Omental fat pad (tissue), 4 donors: ENCODE results near the gene PPP1R9A. TPM values are rescaled to one million over a fixed set of nuclear protein-coding genes. Genes with fewer than 3 reads are reported as not detected.
"Not testable (repeated sequence)": the region's sequence is repeated elsewhere in the genome, so short reads cannot be mapped to it uniquely, and the experiment has no call there.

Source experiments
- ATAC-seq: fragments of 150-250 bp; one replicate; pipeline ENCODE4 v1.9.1; 2016; ENCODE audit warnings: mild to moderate bottlenecking, moderate library complexity; ENCODE audit not compliant: low FRiP score
- DNase-seq: peaks from one replicate; pipeline ENCODE4 v3.0.0-alpha.2; 2019; ENCODE audit warnings: low spot score
- total RNA-seq, 4 donors: library from RNA; depleted of rRNA; stranded (reverse); fragments of >200 nt; gene quantifications; one replicate each; pipeline ENCODE4 v1.1.0, GENCODE V29; 2016
- TF ChIP-seq, protein P1 (sequence below), 3 donors: fragments of 450-650 bp; IDR thresholded peaks; one replicate each; pipeline ENCODE4 v1.5.1; 2016 to 2017; ENCODE audit warnings: antibody characterized with exemption in 3 of 3, mild to moderate bottlenecking in 3 of 3, moderate library complexity in 2 of 3

PPP1R9A gene
- total RNA-seq, 4 donors from 2014 or later: 5.5 to 16.5 (median 9.6) TPM

DNA sequence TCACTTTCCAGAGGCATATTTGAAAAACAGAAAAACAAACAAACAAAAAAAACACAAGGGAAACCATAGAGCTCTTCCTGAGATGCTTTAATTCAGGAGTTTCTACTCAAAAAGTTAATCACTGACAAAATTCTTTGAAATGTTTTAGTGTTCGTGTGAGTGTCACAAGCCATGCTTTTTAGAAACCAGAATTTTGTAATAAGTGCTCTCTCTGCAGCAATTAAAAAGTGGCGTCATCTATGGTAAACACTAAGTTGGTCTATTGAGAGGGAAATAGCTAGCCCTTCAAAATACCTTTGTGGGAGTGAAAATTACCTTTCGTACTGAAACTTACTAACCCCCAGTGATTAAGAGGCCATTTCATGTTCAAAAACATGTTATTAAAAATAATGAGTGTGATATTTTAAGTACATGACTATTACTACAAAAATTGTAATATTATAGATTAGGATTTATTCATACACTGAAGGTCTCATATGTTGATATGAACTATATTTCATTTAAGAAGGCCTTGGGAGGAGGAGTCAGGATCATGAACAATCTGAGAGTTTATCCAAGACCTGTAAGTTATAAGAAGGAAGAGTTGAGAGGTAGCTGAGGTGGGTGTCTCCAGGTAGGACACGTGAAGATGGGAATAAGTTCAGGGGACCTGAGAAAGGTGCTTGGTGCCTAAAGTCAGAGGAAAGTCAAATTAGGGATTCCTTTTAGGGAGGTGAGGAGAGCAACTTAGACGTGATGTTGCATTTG lies 94.6 kb downstream of the PPP1R9A start:
- DNase-seq: no peak
- TF ChIP-seq, protein P1, sequence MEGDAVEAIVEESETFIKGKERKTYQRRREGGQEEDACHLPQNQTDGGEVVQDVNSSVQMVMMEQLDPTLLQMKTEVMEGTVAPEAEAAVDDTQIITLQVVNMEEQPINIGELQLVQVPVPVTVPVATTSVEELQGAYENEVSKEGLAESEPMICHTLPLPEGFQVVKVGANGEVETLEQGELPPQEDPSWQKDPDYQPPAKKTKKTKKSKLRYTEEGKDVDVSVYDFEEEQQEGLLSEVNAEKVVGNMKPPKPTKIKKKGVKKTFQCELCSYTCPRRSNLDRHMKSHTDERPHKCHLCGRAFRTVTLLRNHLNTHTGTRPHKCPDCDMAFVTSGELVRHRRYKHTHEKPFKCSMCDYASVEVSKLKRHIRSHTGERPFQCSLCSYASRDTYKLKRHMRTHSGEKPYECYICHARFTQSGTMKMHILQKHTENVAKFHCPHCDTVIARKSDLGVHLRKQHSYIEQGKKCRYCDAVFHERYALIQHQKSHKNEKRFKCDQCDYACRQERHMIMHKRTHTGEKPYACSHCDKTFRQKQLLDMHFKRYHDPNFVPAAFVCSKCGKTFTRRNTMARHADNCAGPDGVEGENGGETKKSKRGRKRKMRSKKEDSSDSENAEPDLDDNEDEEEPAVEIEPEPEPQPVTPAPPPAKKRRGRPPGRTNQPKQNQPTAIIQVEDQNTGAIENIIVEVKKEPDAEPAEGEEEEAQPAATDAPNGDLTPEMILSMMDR (IDR thresholded peaks at IDR 0.05): no peak
- no peak for ATAC-seq

DNA sequence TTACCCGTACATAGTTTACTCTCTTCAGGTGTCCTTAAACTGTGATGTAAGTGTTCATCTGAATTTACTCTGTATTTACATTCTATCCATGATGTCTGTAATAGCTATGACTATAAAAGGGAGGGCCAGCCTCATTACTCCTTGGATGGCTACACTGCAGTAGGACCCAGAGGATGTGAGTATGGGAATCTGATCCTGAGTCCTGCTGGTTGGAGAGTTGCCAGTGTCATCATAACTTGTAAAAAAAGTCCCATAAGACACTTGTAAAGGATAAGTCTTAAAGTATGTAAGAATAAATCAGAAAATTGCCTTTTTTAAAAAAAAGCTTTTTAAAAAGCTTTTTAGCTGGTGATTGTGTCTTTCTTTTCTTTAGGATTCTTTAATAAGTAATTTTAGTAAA lies 95.4 kb downstream of the PPP1R9A start:
- ATAC-seq (no peak), DNase-seq (no peak)
- TF ChIP-seq, protein P1 (IDR thresholded peaks at IDR 0.05): no peak

DNA sequence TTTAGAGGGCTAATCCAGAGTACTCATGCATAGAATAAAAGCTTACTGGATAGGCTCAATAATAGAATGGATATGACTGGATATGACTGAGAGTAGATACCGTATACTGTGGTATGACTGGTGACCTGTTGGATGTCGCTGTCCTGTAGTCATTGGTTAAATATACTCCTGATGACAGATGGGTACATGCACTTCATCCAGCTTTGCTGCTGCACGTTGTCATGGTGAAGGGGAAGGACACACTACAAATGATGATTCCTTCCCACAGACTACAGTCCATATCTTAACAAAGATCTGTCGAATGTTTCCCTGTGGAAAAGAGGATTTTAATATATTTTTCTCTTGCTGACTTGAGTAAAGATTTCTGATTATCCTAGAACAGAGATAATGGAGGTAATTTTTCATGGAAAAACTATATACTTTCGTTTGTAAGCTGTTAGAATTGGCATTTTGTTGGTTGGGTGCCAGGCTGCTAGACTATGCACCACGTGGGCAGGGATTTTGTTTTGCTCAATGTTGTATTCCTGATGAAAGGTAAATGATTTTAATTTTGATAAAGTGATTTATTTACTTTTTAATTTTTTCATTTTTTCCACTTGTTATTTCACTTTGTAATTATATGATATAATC lies 97.3 kb downstream of the PPP1R9A start:
- no peak for ATAC-seq
- TF ChIP-seq, protein P1 (IDR thresholded peaks at IDR 0.05): no peak
- no peak for DNase-seq

DNA sequence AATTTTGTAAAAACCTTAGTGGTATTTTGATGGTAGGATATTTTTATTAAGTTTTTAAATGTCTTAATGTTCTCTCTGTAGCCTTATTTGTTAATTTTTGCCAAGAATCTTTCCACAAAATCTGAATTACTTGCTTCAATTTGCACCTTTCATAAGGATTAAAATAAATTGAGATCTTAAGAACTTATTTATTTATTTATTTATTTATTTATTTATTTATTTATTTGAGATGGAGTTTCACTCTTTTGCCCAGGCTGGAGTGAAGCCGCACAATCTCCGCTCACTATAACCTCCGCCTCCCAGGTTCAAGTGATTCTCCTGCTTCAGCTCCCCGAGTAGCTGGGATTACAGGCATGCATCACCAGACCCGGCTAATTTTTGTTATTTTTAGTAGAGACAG lies 98.6 kb downstream of the PPP1R9A start:
- ATAC-seq: no peak
- TF ChIP-seq, protein P1 (IDR thresholded peaks at IDR 0.05): no peak

DNA sequence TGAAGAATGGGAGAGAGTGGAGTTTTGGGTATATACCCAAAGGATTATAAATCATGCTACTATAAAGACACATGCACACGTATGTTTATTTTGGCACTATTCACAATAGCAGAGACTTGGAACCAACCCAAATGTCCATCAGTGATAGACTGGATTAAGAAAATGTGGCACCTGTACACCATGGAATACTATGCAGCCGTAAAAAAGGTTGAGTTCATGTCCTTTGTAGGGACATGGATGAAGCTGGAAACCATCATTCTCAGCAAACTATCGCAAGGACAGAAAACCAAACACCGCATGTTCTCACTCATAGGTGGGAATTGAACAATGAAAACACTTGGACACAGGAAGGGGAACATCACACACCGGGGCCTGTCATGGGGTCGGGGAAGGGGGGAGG lies 101.4 kb downstream of the PPP1R9A start:
- not testable (repeated sequence) for DNase-seq, ATAC-seq

More for the DNA sequence above, 98.6 kb downstream of the PPP1R9A start:
- no peak for DNase-seq

DNA sequence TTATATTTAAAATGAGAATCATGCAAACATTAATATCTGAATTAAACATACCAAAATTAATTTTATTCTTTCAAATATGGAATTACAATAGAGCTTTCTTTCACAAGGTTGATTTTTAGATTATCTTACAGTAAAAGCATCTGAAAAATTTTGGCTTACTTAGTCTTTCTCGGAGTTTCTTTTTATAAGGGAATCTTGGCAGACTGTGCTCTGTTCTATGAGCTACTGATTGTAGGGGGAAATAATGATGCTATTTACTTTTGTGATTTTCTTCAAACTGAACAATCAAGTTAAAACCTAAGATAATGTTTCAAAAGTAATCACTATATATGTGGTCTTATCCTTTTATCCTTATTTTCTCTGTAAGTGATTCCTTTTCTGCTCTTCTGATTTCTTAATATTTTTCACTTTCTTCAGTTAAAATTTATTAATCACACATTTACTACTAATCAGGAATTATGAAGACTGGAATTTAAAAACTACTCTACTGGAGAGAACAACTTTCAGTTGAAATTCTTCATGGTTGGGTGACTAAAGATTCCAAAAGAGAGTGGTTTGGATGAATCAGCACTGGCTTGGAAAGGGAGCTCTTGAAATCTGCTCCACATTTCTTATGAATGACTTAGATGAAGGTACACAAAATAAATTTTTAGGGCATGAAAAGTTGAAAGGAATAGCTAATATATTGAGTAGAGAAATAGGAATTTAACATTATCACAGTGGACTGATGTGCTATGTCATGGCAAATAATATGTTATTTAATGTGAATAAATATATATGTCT lies 103.9 kb downstream of the PPP1R9A start:
- ATAC-seq (peak; percentile 74), DNase-seq (no peak)
- TF ChIP-seq, protein P1 (IDR thresholded peaks at IDR 0.05): no peak

DNA sequence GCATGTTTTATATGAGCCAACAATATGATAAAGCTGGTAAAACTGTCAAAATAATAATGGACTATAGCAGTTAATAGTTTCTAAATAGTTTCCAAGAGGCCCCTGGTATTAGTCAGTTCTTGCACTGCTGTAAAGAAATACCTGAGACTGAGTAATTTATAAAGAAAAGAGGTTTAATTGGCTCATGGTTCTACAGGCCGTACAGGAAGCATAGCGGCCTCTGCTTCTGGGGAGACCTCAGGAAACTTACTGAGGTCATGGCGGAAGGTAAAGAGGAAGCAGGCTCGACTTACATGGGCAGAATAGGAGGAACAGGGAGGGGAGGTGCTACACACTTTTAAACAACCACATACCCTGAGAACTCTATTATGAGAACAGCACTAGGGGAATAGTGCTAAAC lies 104.6 kb downstream of the PPP1R9A start:
- TF ChIP-seq, protein P1 (IDR thresholded peaks at IDR 0.05): no peak
- peak; percentile 52 for ATAC-seq
- DNase-seq: no peak
